Gastroesophageal sphincter (tissue), 4 donors: Measurements from ENCODE around the gene POP5. TPM values are rescaled to one million over a fixed set of nuclear protein-coding genes. Genes with fewer than 3 reads are reported as not detected.
"Not testable (repeated sequence)": the region's sequence is repeated elsewhere in the genome, so short reads cannot be mapped to it uniquely, and the experiment has no call there.

Experiments used
- ATAC-seq: fragments of 150-250 bp; one replicate; pipeline ENCODE4 v1.9.1; 2016; ENCODE audit warnings: mild to moderate bottlenecking, moderate library complexity
- H3K27ac ChIP-seq, 4 donors: fragments of 200-600 bp; sonication (generic) in 3 of 4; 1 replicate in 3 of 4; 2 replicates in 1 of 4; pipeline ENCODE4 v1.5.1; 2016 to 2019
- H3K27me3 ChIP-seq: fragments of 200-600 bp; sonication (generic); one replicate; pipeline ENCODE4 v1.5.1; 2019
- H3K36me3 ChIP-seq, 2 donors: fragments of 200-600 bp; sonication (generic); one replicate each; pipeline ENCODE4 v1.5.1; 2019; ENCODE audit warnings: control low read depth in 1 of 2
- H3K4me1 ChIP-seq, 3 donors: fragments of 200-600 bp; sonication (generic); 1 replicate in 2 of 3; 2 replicates in 1 of 3; pipeline ENCODE4 v1.5.1; 2016 to 2019; ENCODE audit warnings: control low read depth in 2 of 3
- H3K4me3 ChIP-seq, 2 donors: fragments of 200-600 bp; sonication (generic); one replicate each; pipeline ENCODE4 v1.5.1; 2019; ENCODE audit warnings: mild to moderate bottlenecking in 1 of 2, moderate library complexity in 1 of 2
- H3K9me3 ChIP-seq, 3 donors: fragments of 200-600 bp; sonication (generic); one replicate each; pipeline ENCODE4 v1.5.1; 2017 to 2019; ENCODE audit warnings: control low read depth in 2 of 3
- EP300 ChIP-seq: sonication (generic); formaldehyde crosslinking; IDR thresholded peaks from one replicate; pipeline ENCODE4 v1.6.1; 2017; ENCODE audit warnings: antibody characterized with exemption, mild to moderate bottlenecking
- POLR2A ChIP-seq, 2 donors: fragments of 450-650 bp; IDR thresholded peaks; one replicate each; pipeline ENCODE4 v1.6.1; 2017; ENCODE audit warnings: antibody characterized with exemption in 2 of 2, mild to moderate bottlenecking in 2 of 2, moderate library complexity in 1 of 2
- POLR2AphosphoS5 ChIP-seq: sonication (generic); formaldehyde crosslinking; IDR thresholded peaks from one replicate; pipeline ENCODE4 v1.6.1; 2017; ENCODE audit warnings: antibody characterized with exemption
- WGBS, 2 donors: methylation state at CpG; one replicate each; pipeline ENCODE4 v1.1.5; 2018; ENCODE audit warnings: low coverage in 1 of 2; 5-methylcytosine and 5-hydroxymethylcytosine counted together
- total RNA-seq, 4 donors: library from RNA; depleted of rRNA; stranded (reverse); fragments of >200 nt; gene quantifications; one replicate each; pipeline ENCODE4 v1.1.0, GENCODE V29; 2016
- TF ChIP-seq, protein P1 (sequence below), 4 experiments: fragments of 200-600 bp in 2 of 4; fragments of 450-650 bp in 2 of 4; sonication (generic) in 1 of 4; IDR thresholded peaks; one replicate each; pipeline ENCODE4 v1.5.1; 2017 to 2019; ENCODE audit warnings: antibody characterized with exemption in 4 of 4, mild to moderate bottlenecking in 2 of 4, moderate library complexity in 2 of 4

Gene POP5
- total RNA-seq, 4 donors from 2014 or later, result 18.2 to 42.0 (median 27.6) TPM

DNA sequence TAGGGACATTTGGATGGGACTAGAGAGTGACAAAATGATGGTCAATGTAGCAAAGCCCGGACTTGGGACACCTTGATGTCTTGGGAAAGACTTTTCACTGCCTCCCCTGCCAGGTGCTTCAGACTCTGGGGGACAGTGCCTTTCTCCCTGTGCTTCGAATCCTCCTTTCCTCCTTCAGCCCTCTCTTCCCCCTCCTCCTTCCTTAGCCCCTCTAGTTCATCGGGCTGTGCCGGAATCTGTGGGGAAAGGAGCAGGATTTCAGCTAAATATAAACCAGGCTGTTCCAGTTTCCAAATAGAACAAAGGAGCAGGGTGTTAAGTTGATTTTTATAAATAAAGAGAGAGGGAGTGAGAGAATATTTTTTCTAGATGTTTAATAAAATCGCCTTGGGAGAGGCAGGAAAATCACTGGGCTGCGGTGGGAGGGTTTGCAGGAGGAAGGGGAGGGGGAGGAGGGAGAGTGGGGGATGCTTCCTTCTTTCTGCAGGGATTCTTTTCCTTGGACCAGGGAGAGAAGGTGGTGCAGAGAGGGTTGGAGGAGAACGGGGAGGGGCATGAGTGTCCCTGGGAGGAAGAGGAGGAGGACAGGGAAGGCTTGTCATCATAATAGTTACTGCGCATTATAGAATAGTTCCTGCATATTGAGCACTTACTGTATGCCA lies 37.9 kb upstream of the POP5 start:
- no peaks in the 10 kb centered on the region for H3K4me1 ChIP-seq
- H3K9me3 ChIP-seq, result no peaks in the 10 kb centered on the region
- H3K4me3 ChIP-seq, result no peak overlapping the region
- ATAC-seq, result no peak
- H3K27me3 ChIP-seq, result peaks cover 40% of the 10 kb centered on the region
- no peak overlapping the region for H3K27ac ChIP-seq
- 22 to 55% methylated on average over 3 to 8 of the region's 8 CpGs for WGBS, 2 donors
- no peaks in the 10 kb centered on the region for H3K36me3 ChIP-seq
- TF ChIP-seq, protein P1, sequence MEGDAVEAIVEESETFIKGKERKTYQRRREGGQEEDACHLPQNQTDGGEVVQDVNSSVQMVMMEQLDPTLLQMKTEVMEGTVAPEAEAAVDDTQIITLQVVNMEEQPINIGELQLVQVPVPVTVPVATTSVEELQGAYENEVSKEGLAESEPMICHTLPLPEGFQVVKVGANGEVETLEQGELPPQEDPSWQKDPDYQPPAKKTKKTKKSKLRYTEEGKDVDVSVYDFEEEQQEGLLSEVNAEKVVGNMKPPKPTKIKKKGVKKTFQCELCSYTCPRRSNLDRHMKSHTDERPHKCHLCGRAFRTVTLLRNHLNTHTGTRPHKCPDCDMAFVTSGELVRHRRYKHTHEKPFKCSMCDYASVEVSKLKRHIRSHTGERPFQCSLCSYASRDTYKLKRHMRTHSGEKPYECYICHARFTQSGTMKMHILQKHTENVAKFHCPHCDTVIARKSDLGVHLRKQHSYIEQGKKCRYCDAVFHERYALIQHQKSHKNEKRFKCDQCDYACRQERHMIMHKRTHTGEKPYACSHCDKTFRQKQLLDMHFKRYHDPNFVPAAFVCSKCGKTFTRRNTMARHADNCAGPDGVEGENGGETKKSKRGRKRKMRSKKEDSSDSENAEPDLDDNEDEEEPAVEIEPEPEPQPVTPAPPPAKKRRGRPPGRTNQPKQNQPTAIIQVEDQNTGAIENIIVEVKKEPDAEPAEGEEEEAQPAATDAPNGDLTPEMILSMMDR (IDR thresholded peaks at IDR 0.05), result no peak
- TF ChIP-seq POLR2A (IDR thresholded peaks at IDR 0.05) (no peak), EP300 (no peak), POLR2AphosphoS5 (no peak)

DNA sequence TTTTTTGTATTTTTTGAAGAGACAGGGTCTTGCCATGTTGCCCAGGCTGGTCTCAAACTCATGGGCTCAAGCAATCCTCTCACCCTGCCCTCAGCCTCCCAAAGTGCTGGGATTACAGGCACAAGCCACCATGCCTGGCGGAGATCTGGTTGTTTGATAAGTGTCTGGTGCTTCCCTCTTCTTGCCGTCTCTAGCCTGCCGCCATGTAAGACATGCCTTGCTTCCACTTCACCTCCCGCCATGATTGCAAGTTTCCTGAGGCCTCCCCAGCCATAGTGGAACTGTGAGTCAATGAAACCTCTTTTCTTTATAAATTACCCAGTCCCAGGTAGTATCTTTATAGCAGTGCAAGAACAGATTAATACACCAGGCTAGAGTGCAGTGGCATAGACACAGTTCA lies 36.6 kb upstream of the POP5 start:
- H3K27me3 ChIP-seq, result peaks cover 40% of the 10 kb centered on the region
- H3K27ac ChIP-seq, H3K4me3 ChIP-seq, H3K9me3 ChIP-seq, H3K4me1 ChIP-seq, ATAC-seq, H3K36me3 ChIP-seq: not testable (repeated sequence)
- 98 to 100% methylated on average over 3 to 4 of the region's 4 CpGs for WGBS, 2 donors

DNA sequence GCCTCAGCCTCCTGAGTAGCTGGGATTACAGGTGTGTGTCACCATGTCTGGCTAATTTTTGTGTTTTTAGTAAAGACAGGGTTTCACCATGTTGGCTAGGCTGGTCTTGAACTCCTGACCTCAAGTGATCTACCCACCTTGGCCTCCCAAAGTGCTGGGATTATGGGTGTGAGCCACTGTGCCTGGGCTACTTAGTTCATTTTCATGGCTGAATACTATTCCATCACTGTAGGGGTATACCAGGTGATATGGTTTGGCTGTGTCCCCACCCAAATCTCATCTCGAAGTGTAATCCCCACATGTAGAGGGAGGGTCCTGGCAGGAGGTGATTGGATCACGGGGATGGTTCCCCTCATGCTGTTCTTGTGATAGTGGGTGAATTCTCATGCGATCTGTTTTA lies 36.0 kb upstream of the POP5 start:
- H3K27ac ChIP-seq, ATAC-seq, H3K4me1 ChIP-seq, H3K9me3 ChIP-seq, H3K4me3 ChIP-seq, H3K36me3 ChIP-seq: not testable (repeated sequence)
- WGBS, 2 donors, result 72 to 89% methylated on average over 3 of the region's 3 CpGs
- H3K27me3 ChIP-seq, result peaks cover 40% of the 10 kb centered on the region

DNA sequence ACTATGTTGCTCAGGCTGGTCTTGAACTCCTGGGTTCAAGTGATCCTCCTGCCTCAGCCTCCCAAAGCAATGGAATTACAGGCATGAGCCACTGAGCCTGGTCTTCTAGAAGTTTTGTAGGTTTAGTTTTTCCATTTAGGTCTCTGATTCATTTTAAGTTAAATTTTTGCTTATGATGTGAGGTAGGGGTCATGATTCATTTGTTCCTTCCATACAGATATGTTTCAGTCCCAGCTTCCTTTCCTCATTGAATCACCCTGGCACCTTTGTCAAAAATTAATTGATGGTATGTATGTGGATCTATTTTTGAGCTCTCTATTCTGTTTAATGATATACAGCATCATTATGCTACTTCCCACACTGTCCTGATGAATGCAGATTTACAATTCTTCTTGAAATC lies 33.6 kb upstream of the POP5 start:
- no peak for ATAC-seq
- H3K4me3 ChIP-seq, result no peak overlapping the region
- peaks cover 19% of the 10 kb centered on the region for H3K27me3 ChIP-seq
- H3K27ac ChIP-seq, result no peak overlapping the region
- H3K36me3 ChIP-seq, result no peaks in the 10 kb centered on the region
- TF ChIP-seq EP300 (no peak), POLR2AphosphoS5 (no peak), POLR2A (IDR thresholded peaks at IDR 0.05) (no peak)
- TF ChIP-seq, protein P1 (IDR thresholded peaks at IDR 0.05), result no peak
- no peaks in the 10 kb centered on the region for H3K9me3 ChIP-seq
- no peaks in the 10 kb centered on the region for H3K4me1 ChIP-seq

DNA sequence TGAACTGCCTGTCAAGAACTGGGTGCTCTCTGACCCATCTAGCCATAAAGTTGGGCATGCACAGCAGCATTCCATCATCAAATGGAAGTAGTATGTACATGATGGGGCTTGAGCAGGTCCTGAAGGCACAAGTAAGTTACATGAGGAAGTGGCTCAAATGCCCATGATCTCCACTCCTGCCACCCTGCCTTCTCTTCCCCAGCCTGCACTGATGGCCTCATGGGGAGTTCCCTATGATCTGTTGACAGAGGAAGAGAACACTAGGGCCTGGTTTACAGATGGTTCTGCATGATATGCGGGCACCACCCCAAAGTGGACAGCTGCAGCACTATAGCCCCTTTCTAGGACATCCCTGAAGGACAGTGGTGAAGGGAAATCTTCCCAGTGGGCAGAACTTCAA lies 30.3 kb upstream of the POP5 start:
- not testable (repeated sequence) for H3K4me1 ChIP-seq, H3K27me3 ChIP-seq, H3K36me3 ChIP-seq, ATAC-seq, H3K9me3 ChIP-seq, H3K4me3 ChIP-seq, H3K27ac ChIP-seq
- no CpG with 5 or more reads among the region's 1 CpG for WGBS, 2 donors

DNA sequence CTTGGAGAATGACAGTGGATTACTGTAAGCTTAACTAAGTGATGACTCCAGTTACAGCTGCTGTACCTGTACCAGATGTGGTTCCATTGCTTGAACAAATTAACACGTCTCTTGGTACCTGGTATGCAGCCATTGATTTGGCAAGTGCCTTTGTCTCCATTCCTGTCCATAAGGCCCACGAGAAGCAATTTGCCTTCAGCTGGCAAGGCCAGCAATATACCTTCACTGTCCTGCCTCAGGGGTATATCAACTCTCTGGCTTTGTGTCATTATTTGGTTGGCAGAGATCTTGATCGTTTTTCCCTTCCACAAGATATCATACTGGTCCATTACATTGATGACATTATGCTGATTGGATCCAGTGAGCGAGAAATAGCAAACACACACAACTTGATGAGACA lies 29.4 kb upstream of the POP5 start:
- Histone ChIP-seq H3K9me3 (no peaks in the 10 kb centered on the region), H3K36me3 (no peaks in the 10 kb centered on the region), H3K4me1 (no peaks in the 10 kb centered on the region), H3K27me3 (peaks cover 12% of the 10 kb centered on the region), H3K27ac (no peak overlapping the region), H3K4me3 (no peak overlapping the region)
- no peak for TF ChIP-seq POLR2A (IDR thresholded peaks at IDR 0.05)
- TF ChIP-seq, protein P1 (IDR thresholded peaks at IDR 0.05), result no peak
- TF ChIP-seq EP300, result no peak
- no peak for TF ChIP-seq POLR2AphosphoS5
- 72 to 83% methylated on average over 2 to 4 of the region's 4 CpGs for WGBS, 2 donors
- ATAC-seq, result no peak

DNA sequence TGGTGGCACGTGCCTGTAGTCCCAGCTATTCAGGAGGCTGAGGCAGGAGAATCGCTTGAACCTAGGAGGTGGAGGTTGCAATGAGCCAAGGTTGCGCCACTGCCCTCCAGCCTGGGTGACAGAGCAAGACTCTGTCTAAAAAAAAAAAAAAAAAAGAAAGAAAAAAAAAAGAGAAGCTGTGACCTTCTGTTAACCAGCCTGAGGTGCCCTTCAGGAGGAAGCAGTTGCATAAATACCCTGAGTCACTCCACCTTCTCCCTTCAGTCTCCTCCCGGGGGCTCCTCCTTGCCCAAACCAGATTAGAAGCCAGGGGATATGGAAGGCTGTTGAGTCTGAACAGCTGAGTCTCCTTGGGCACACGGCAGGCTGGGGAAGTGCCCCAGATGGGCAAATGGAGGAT lies 21.2 kb upstream of the POP5 start:
- H3K4me1 ChIP-seq, H3K4me3 ChIP-seq, ATAC-seq, H3K9me3 ChIP-seq, H3K36me3 ChIP-seq, H3K27ac ChIP-seq: not testable (repeated sequence)
- 75 to 87% methylated on average over 5 of the region's 5 CpGs for WGBS, 2 donors
- H3K27me3 ChIP-seq, result peaks cover 23% of the 10 kb centered on the region
